ENCODE measurements around the gene PDE9A.

Gene PDE9A

DNA sequence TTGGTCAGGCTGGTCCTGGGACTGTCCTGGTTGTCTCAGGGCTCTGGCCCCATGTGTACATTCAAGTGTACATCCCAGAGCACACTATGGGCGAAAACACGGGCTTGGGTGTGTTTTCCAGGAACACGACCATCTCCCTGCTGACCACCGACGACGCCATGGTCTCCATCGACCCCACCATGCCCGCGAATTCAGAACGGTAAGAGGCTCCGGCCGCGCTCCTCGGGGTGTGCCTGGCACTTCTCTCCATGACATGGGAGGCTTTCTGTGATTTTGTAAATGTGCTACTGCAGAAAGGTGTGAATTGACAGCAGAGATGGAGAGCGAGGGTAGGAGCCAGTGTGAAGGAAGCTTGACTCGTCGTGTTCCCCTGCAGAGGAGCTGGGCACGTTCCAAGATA lies 34.4 kb downstream of the PDE9A start:
- Histone ChIP-seq H3K4me3 (ENCODE audit: low read depth in 1 of 2, low read length in 2 of 2) (no peak overlapping the region), H3K27ac (ENCODE audit: low read depth, low read length) (no peak overlapping the region), H3K9me3 (ENCODE audit: low read length) (no peaks in the 10 kb centered on the region), H3K27me3 (ENCODE audit: control insufficient read depth in 1 of 2, insufficient read depth in 2 of 2, low read length in 2 of 2) (no peaks in the 10 kb centered on the region), H3K36me3 (ENCODE audit: insufficient read depth, low read length) (peaks cover 46% of the 10 kb centered on the region), H3K9ac (ENCODE audit: low read length) (no peak overlapping the region), H3K4me1 (ENCODE audit: insufficient read depth, low read length) (peaks cover 11% of the 10 kb centered on the region)

DNA sequence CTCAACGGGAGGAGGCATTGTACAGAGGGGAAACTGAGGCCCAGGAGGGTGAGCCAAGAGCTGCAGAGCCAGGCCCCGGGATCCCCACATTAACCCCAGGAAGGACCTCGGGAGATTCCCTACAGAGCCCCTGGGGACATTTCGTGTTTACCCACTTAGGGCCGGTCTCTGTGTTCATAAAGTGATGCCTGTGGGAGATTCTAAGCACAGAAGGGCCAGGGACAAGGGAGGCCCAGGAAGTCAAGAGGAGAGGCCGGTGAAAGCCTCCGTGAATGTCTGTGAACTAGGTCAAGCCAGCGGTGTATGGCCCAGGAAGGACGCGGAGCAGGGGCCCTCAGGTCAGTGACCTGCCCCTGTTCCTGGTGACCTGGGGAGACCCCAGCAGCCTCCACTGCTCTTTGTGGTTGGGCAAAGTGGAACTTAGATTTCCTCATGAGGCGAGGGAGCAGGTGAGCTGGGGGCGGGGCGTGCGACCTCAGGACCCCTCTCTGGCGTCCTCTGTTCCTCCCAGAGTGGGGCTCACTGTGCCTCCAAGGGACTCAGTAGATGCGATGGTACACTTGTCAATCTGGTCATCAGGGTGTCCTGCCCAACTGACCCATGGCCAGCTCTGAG lies 34.9 kb downstream of the PDE9A start:
- Histone ChIP-seq H3K36me3 (ENCODE audit: insufficient read depth, low read length) (peaks cover 46% of the 10 kb centered on the region), H3K27ac (ENCODE audit: low read depth, low read length) (no peak overlapping the region), H3K9ac (ENCODE audit: low read length) (no peak overlapping the region), H3K9me3 (ENCODE audit: low read length) (no peaks in the 10 kb centered on the region), H3K27me3 (ENCODE audit: control insufficient read depth in 1 of 2, insufficient read depth in 2 of 2, low read length in 2 of 2) (no peaks in the 10 kb centered on the region), H3K4me3 (ENCODE audit: low read depth in 1 of 2, low read length in 2 of 2) (no peak overlapping the region), H3K4me1 (ENCODE audit: insufficient read depth, low read length) (peaks cover 11% of the 10 kb centered on the region)

DNA sequence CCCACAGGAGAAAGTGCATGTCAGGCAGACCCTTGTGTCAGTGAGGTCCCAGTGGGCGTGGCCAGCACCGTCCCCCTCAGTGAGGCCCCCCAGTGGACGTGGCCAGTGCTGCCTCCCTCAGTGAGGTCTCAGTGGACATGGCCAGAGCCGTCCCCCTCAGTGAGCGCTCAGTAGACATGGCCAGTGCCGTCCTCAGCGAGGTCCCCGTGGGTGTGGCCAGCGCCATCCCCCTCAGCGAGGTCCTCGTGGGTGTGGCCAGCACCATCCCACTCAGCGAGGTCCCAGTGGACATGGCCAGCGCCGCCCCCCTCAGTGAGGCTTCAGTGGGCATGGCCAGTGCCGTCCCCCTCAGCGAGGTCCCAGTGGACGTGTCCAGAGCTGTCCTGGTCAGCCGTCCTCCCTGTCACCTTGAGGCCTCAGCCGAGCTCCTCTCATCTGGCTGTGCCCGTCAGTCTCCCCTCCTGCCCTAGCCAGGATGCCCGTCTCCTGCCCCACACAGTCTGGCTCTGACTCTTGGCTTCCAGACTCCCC lies 35.5 kb downstream of the PDE9A start:
- H3K36me3 ChIP-seq (ENCODE audit: insufficient read depth, low read length): peaks cover 46% of the 10 kb centered on the region
- peaks cover 9% of the 10 kb centered on the region for H3K4me1 ChIP-seq (ENCODE audit: insufficient read depth, low read length)

GRCh38 chr21:42690586-42690985 lies 37.2 kb downstream of the PDE9A start:
- Histone ChIP-seq H3K9ac (ENCODE audit: low read length) (no peak overlapping the region), H3K27me3 (ENCODE audit: control insufficient read depth in 1 of 2, insufficient read depth in 2 of 2, low read length in 2 of 2) (no peaks in the 10 kb centered on the region), H3K9me3 (ENCODE audit: low read length) (no peaks in the 10 kb centered on the region), H3K27ac (ENCODE audit: low read depth, low read length) (no peak overlapping the region), H3K4me3 (ENCODE audit: low read depth in 1 of 2, low read length in 2 of 2) (no peak overlapping the region), H3K36me3 (ENCODE audit: insufficient read depth, low read length) (peaks cover 52% of the 10 kb centered on the region), H3K4me1 (ENCODE audit: insufficient read depth, low read length) (peaks cover 8% of the 10 kb centered on the region)

More for the DNA sequence above, 35.5 kb downstream of the PDE9A start:
- H3K9ac ChIP-seq (ENCODE audit: low read length): no peak overlapping the region
- no peak overlapping the region for H3K27ac ChIP-seq (ENCODE audit: low read depth, low read length)
- H3K9me3 ChIP-seq (ENCODE audit: low read length): no peaks in the 10 kb centered on the region
- no peaks in the 10 kb centered on the region for H3K27me3 ChIP-seq (ENCODE audit: control insufficient read depth in 1 of 2, insufficient read depth in 2 of 2, low read length in 2 of 2)
- no peak overlapping the region for H3K4me3 ChIP-seq (ENCODE audit: low read depth in 1 of 2, low read length in 2 of 2)

GRCh38 chr21:42691901-42692559 lies 38.6 kb downstream of the PDE9A start:
- H3K27ac ChIP-seq (ENCODE audit: low read depth, low read length): no peak overlapping the region
- H3K4me3 ChIP-seq (ENCODE audit: low read depth in 1 of 2, low read length in 2 of 2): no peak overlapping the region
- no peaks in the 10 kb centered on the region for H3K9me3 ChIP-seq (ENCODE audit: low read length)
- peaks cover 13% of the 10 kb centered on the region for H3K4me1 ChIP-seq (ENCODE audit: insufficient read depth, low read length)
- H3K36me3 ChIP-seq (ENCODE audit: insufficient read depth, low read length): peaks cover 52% of the 10 kb centered on the region
- H3K27me3 ChIP-seq (ENCODE audit: control insufficient read depth in 1 of 2, insufficient read depth in 2 of 2, low read length in 2 of 2): no peaks in the 10 kb centered on the region
- no peak overlapping the region for H3K9ac ChIP-seq (ENCODE audit: low read length)

DNA sequence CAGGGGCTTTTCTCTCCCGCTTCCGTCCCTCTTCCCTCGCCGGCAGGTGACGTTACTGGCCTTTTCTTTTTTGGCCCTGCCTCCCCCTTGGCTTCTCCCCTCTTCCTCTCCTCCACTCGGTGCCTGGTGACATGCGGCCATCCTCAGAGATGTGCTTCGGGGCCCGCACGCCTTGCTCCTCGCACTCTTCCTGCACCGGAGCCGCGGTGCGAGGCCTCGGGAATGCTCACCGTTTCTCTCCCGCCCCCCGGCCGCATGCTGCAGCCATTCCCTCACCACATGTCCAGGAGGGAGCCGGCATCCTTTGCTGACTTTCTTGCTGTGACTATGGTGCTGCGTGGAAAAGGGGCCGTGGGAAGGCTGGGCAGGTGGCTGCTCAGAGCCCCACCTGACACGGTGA lies 39.3 kb downstream of the PDE9A start:
- Histone ChIP-seq H3K27me3 (ENCODE audit: control insufficient read depth in 1 of 2, insufficient read depth in 2 of 2, low read length in 2 of 2) (no peaks in the 10 kb centered on the region), H3K9me3 (ENCODE audit: low read length) (no peaks in the 10 kb centered on the region), H3K4me3 (ENCODE audit: low read depth in 1 of 2, low read length in 2 of 2) (no peak overlapping the region), H3K27ac (ENCODE audit: low read depth, low read length) (no peak overlapping the region), H3K4me1 (ENCODE audit: insufficient read depth, low read length) (peaks cover 13% of the 10 kb centered on the region), H3K36me3 (ENCODE audit: insufficient read depth, low read length) (peaks cover 48% of the 10 kb centered on the region), H3K9ac (ENCODE audit: low read length) (no peak overlapping the region)

- no peak overlapping the region for H3K4me3 ChIP-seq (ENCODE audit: low read depth in 1 of 2, low read length in 2 of 2)
- H3K9me3 ChIP-seq (ENCODE audit: low read length): no peaks in the 10 kb centered on the region
- no peak overlapping the region for H3K27ac ChIP-seq (ENCODE audit: low read depth, low read length)
- no peaks in the 10 kb centered on the region for H3K27me3 ChIP-seq (ENCODE audit: control insufficient read depth in 1 of 2, insufficient read depth in 2 of 2, low read length in 2 of 2)
- peaks cover 13% of the 10 kb centered on the region for H3K4me1 ChIP-seq (ENCODE audit: insufficient read depth, low read length)
- peaks cover 41% of the 10 kb centered on the region for H3K36me3 ChIP-seq (ENCODE audit: insufficient read depth, low read length)
- no peak overlapping the region for H3K9ac ChIP-seq (ENCODE audit: low read length)
These were observed 41.6 kb downstream of the PDE9A start for GRCh38 chr21:42694751-42695696.

DNA sequence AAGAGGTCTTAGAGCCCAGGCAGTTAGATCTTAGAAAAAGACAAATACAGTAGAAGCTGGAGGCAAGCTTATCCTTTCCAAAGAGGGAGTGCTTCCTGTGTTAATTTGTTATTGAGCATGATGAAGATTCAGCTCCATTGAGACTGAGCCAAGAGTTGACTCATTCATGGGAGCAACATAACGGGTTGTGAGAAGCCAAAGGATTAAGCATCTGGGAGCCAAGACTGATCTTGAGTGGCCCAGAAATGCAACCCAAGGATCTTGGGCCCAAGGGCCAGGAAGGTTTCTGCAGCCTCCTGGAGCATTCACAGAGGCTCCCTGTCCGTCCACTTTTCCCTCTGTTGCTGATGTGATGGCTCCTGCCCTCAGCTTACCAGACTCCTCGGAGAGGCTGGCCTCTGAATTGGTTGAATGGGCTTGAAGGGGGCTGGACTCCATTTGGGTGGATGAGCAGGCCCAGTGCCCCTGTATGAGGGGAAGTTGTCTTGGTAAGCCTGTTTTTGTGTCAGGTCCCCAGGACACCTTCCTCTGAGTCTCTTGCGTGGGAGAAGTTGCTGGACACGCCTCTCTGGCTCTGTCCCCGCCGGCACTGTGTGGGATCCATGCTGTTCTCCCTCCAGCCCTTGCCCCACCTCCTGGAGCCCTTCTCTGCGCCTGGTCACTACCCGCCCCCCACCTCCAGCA lies 42.4 kb downstream of the PDE9A start:
- Histone ChIP-seq H3K27ac (ENCODE audit: low read depth, low read length) (no peak overlapping the region), H3K9me3 (ENCODE audit: low read length) (no peaks in the 10 kb centered on the region)

GRCh38 chr21:42696501-42697040 lies 43.1 kb downstream of the PDE9A start:
- peaks cover 31% of the 10 kb centered on the region for H3K36me3 ChIP-seq (ENCODE audit: insufficient read depth, low read length)
- H3K4me3 ChIP-seq (ENCODE audit: low read depth in 1 of 2, low read length in 2 of 2): no peak overlapping the region

More for the DNA sequence above, 42.4 kb downstream of the PDE9A start:
- H3K27me3 ChIP-seq (ENCODE audit: control insufficient read depth in 1 of 2, insufficient read depth in 2 of 2, low read length in 2 of 2): no peaks in the 10 kb centered on the region
- H3K36me3 ChIP-seq (ENCODE audit: insufficient read depth, low read length): peaks cover 39% of the 10 kb centered on the region
- H3K4me3 ChIP-seq (ENCODE audit: low read depth in 1 of 2, low read length in 2 of 2): no peak overlapping the region
- peaks cover 13% of the 10 kb centered on the region for H3K4me1 ChIP-seq (ENCODE audit: insufficient read depth, low read length)
- H3K9ac ChIP-seq (ENCODE audit: low read length): no peak overlapping the region

DNA sequence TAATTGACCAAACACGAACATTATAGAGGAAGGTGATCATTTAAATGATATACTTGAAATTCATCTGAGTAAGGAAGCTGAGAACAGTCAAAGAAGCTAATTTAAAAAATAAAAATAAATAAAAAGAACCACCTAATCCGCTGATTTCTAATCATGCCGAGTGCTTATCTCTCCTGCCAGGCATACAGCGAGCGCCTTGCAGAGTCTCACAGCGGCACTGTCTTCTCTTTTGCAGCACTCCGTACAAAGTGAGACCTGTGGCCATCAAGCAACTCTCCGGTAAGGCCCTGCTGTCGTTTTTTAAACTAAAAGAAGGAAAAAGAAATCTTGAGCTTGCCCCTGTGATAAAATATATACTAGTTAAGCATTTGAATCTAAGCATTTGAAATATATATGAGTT lies 45.3 kb downstream of the PDE9A start:
- no peak overlapping the region for H3K27ac ChIP-seq (ENCODE audit: low read depth, low read length)
- H3K27me3 ChIP-seq (ENCODE audit: control insufficient read depth in 1 of 2, insufficient read depth in 2 of 2, low read length in 2 of 2): no peaks in the 10 kb centered on the region
- peaks cover 24% of the 10 kb centered on the region for H3K36me3 ChIP-seq (ENCODE audit: insufficient read depth, low read length)

More at GRCh38 chr21:42696501-42697040, 43.1 kb downstream of the PDE9A start:
- no peaks in the 10 kb centered on the region for H3K9me3 ChIP-seq (ENCODE audit: low read length)
- peaks cover 13% of the 10 kb centered on the region for H3K4me1 ChIP-seq (ENCODE audit: insufficient read depth, low read length)
- no peaks in the 10 kb centered on the region for H3K27me3 ChIP-seq (ENCODE audit: control insufficient read depth in 1 of 2, insufficient read depth in 2 of 2, low read length in 2 of 2)
- no peak overlapping the region for H3K9ac ChIP-seq (ENCODE audit: low read length)
- H3K27ac ChIP-seq (ENCODE audit: low read depth, low read length): no peak overlapping the region

More for the DNA sequence above, 45.3 kb downstream of the PDE9A start:
- H3K9me3 ChIP-seq (ENCODE audit: low read length): no peaks in the 10 kb centered on the region
- H3K4me3 ChIP-seq (ENCODE audit: low read depth in 1 of 2, low read length in 2 of 2): no peak overlapping the region
- peaks cover 13% of the 10 kb centered on the region for H3K4me1 ChIP-seq (ENCODE audit: insufficient read depth, low read length)
- H3K9ac ChIP-seq (ENCODE audit: low read length): no peak overlapping the region
